ENCODE data around the gene PDE11A.
"Not testable (repeated sequence)": the region's sequence is repeated elsewhere in the genome, so short reads cannot be mapped to it uniquely, and the experiment has no call there.

The PDE11A gene

GRCh38 chr2:177812713-177813396 is 259.7 kb downstream of the PDE11A start:
- DNase-seq: no peak
- ATAC-seq: no peak

- no peak for ATAC-seq
- DNase-seq: no peak
These were observed 261.7 kb downstream of the PDE11A start for GRCh38 chr2:177810906-177811305.

DNA sequence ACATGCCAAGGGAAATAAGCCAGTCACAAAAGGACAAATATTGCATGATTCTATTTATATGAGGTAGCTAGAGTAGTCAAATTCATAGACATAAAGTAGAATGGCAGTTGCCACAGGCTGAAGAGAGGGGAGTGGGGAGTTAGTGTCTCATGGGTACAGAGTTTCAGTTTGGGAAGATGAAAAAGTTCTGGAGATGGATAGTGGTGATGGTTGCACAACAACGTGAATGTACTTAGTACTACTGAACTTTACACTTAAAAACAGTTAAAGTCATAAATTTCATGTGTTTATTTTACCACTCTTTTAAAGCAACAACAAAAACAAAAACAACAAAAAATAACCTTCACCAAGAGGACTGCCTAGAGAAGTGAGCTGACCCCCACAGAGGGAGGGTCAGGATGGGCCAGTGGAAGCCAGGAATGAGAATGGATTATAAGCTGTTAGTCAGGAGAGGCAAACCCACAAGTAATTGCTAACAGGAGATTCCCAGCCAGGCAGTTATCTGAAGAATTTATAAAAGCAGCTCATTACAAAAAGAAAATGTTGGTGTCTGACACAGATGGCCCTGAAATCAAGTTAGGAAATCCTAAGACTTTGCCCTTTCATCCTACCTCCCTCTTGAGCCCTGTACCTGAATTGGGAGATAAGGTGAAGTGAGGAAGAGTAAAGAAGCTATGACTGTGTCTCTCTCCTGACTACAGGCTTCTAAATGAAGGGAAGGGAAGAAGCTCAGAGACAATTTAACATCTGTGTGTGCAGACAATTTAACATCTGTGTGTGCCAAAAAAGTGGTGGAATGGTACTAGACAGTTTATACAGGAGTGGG is 263.4 kb downstream of the PDE11A start:
- DNase-seq (no peak), ATAC-seq (no peak)

- ATAC-seq (no peak), DNase-seq (no peak)
These were observed 266.6 kb downstream of the PDE11A start for GRCh38 chr2:177806025-177806424.

- DNase-seq (no peak), ATAC-seq (no peak)
These were observed 273.0 kb downstream of the PDE11A start for GRCh38 chr2:177799531-177799930.

DNA sequence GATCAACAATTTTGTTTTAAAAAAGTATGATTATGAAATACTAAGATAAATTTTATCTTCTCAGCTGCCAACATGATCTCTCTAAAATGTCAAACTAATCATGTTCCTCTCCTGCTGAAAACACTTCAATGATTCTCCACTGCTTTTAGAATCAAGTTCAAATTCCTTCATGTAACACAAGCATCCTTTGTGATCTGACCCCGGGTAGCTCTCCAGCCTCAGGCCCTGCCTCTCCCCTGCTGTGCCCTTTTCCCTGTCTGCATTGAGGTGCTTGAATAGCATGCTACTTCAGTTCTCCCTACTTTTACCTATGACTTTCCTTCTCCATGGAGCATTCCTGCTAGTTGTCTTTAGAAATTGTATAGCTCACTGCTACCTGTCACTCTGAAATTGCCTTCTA is 274.8 kb downstream of the PDE11A start:
- DNase-seq: no peak
- ATAC-seq: no peak

DNA sequence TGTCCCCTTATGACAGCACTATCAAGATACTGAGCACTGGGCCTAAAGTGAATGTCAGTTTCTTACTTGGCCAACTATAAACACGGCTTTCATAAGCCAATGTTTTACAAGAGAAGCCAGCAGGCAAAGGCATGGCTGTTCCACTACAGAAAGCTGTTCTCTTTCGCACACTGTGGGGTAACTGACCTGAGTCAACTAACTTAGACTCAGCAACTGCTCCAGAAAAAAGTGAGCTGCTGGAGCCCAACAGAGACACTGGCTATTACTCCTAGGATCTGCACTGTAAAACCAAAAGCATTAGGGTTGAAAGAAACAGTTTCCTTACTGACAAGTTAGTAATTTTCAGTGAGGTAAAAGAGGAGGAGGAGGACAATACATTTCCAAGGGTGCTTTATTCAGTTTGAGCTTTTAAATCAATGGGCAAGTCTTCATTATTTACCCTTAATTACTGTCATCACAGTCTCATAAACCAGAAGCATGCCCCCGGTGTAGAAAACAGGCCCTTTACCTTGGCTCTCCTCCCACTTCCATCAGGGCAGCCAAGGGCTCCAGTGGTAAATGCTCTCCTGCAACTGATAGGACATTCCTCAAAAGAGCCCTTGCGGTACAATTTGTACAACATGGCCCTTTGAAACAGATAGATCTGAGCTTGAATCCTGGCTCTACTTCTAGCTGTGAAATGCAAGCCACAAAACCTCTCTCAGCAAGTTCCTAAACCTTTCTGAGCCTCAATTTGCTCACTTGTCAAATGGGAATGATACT is 275.7 kb downstream of the PDE11A start:
- no peak for ATAC-seq

DNA sequence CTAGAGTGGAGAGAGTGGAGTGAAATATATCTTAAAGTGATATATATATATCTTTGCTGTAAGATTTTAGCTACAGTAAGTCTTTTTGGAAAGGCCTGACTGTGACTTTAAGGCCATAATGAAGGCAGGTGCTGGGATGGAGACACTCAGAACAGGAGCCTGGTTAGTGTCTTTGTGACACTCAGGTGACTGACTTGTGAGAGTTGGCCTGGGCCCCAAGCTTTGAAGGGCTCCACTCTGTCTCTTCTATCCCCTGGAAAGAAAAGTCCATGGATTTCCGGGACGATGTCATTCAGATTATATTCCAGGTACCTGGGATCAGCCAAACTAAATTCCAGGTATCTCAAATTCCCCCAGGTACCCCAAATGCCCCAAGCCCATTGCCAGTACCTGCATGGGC is 276.6 kb downstream of the PDE11A start:
- ATAC-seq: no peak

More for the DNA sequence above, 275.7 kb downstream of the PDE11A start:
- DNase-seq: no peak

DNA sequence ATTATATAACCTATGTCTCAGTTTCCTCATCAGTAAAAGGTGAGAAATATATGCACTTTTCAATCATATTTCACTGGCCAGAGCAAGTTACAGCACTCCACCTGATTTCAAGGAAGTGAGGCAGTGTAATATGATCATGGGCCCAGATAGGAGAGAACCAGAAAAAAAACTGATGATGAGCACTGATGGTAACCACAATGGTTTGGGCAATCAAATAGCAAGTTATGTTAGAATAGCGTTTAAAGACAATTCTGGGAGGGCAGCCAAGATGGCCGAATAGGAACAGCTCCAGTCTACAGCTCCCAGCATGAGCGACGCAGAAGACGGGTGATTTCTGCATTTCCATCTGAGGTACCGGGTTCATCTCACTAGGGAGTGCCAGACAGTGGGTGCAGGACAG is 287.4 kb downstream of the PDE11A start:
- DNase-seq, ATAC-seq: not testable (repeated sequence)

More for the DNA sequence above, 276.6 kb downstream of the PDE11A start:
- no peak for DNase-seq

- DNase-seq (no peak), ATAC-seq (no peak)
These were observed 287.9 kb downstream of the PDE11A start for GRCh38 chr2:177784745-177785067.

DNA sequence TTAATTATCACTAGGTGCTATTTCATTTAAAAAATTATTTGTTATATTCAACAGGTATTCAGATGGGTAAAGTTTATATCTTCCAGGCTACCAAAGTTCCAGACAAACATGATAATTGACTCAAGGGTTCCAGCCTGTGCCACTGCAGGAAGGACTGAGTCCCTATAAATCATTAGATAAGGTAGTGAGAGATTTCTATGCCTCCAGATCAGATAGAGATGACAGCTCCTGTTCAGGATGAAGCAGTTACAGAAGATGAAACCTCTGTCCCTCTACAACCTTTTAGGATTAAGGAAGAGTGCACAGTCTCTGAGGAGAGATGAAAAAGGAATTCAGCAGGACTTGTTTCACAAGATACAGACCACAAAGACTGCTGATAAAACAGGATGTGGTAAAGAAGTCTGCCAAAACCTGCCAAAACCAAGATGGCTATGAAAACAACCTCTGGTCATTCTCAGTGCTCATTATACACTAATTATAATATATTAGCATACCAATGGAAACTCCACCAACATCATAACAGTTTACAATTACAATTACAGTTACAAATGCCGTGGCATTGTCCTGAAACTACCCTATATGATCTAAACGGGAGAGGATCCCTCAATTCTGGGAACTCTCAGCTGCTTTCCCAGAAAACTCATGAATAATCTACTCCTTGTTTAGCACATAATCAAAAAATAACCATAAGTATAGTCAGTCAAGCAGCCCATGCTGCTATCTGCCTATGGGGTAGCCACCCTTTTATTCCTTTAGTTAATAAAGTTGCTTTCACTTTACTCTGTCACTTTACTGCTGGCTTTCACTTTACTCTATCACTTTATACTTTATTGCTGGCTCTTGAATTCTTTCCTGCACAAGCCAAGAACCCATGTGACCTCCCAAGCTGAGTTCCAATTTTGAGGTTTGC is 288.5 kb downstream of the PDE11A start:
- ATAC-seq: peak; percentile 79
- no peak for DNase-seq

GRCh38 chr2:177783091-177783490 is 289.5 kb downstream of the PDE11A start:
- DNase-seq (no peak), ATAC-seq (no peak)

- no peak for ATAC-seq
- no peak for DNase-seq
These were observed 290.0 kb downstream of the PDE11A start for GRCh38 chr2:177782613-177783012.

GRCh38 chr2:177778472-177778871 is 294.1 kb downstream of the PDE11A start:
- no peak for ATAC-seq
- no peak for DNase-seq

DNA sequence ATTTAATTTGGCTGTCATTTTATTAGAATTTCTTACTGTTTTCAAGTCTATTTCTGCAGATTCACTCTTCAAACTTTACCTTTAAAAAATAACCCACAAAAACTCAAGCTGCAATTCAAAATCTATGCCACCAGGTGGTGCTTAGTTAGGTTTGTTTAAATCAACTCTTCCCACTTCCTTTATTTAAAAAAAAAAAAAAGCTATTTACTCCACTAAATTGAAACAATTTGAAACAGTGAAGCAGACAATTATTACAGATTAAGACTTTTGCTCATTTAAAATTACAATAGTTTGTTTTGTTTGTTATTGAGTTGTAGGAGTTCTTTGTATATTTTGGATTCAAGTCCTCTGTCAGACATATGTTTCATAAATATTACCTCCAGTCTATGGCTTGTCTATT is 300.0 kb downstream of the PDE11A start:
- no peak for DNase-seq
- no peak for ATAC-seq

GRCh38 chr2:177771191-177771590 is 301.4 kb downstream of the PDE11A start:
- no peak for DNase-seq
- no peak for ATAC-seq

DNA sequence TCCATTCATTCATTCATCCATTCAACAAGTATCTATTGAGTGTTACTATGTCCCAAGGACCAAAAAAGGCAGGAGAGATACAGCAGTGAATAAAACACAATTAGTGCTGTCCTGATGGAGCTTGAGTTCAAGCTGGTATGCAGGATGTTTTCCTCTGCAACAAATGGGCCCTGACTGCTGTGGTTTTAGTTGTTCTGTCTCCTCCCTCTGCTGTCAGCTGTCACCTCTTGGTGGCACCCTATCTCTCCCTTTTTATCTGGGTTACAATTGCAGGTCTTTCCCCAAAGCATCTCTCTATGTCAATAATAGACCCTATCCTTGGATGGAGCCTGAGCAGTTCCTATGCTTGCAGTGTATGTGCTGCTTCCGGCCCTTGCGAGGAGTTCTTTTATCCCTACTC is 304.8 kb downstream of the PDE11A start:
- DNase-seq (no peak), ATAC-seq (no peak)

DNA sequence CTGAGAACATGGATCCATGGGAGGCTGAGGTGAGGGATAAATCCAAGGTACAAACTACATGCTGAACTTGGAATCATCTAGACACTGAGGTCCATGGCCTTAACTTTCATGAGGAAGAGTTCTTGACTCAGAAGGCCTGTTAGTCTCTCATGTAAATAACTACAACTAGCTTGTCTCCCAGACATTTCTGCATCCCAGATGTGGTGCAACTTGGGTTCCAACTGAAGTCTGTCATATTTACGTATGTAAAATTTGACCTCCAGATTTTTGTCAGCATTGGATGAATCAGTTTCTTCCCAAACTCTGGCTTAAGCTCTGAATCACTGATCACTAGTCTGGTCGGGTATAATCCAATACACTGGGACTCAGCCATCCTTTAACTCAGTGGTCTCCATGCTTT is 306.9 kb downstream of the PDE11A start:
- DNase-seq (no peak), ATAC-seq (no peak)

GRCh38 chr2:177763531-177764265 is 308.9 kb downstream of the PDE11A start:
- peak; percentile 83 for DNase-seq
- ATAC-seq: peak; percentile 94

- DNase-seq: no peak
- no peak for ATAC-seq
These were observed 313.1 kb downstream of the PDE11A start for GRCh38 chr2:177759443-177759842.

Measured in stimulated activated naive CD8-positive, alpha-beta T cell treated with anti-CD3 and anti-CD28 coated beads, Interleukin-15, Interleukin-2, amounts not matched to agents 100 U/mL and 50 U/mL, for 24 hours (primary cell).